GM21360 (cell line): ENCODE results near the gene LAMTOR4.
A peak's percentile ranks its signal among the peaks of the same experiment; 100 is the strongest.
"Not testable (repeated sequence)": the region's sequence is repeated elsewhere in the genome, so short reads cannot be mapped to it uniquely, and the experiment has no call there.

ENCODE experiments used
- ATAC-seq: cut with Tn5 transposase; IDR thresholded peaks from one replicate; pipeline ENCODE4 v1.9.1; 2021; ENCODE audit warnings: mild to moderate bottlenecking, moderate library complexity; ENCODE audit not compliant: unreplicated experiment

Gene LAMTOR4

DNA sequence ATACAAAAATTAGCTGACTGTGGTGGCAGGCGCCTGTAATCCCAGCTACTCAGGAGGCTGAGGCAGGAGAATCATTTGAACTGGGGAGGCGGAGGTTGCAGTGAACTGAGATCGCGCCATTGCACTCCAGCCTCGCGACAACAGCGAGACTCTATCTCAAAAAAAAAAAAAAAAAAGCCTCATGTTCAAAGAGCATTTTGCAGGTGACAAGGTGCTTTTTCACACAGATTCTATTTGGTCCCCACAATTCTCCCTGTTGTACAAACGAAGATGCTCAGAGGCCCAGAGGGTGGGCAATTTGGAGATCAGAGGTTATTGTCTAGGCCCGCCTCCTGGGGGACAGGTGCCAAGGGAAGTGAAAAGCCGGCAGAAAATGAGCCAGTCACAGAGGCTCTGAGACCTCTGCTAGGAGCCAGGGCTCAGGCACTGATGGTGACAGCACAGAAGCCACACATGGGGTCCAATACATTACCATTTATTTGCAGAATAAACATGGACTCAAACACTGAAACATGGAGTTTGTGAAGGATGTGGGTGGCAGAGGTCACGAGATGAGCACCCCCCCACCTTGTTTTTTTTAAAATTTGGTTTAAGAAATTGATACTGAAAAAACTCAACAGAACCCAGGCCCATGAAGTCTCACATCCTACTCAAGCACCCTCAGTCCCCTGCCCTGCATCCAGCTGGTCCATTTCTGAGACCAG, 20.6 kb downstream of the LAMTOR4 start:
- ATAC-seq: no peak

DNA sequence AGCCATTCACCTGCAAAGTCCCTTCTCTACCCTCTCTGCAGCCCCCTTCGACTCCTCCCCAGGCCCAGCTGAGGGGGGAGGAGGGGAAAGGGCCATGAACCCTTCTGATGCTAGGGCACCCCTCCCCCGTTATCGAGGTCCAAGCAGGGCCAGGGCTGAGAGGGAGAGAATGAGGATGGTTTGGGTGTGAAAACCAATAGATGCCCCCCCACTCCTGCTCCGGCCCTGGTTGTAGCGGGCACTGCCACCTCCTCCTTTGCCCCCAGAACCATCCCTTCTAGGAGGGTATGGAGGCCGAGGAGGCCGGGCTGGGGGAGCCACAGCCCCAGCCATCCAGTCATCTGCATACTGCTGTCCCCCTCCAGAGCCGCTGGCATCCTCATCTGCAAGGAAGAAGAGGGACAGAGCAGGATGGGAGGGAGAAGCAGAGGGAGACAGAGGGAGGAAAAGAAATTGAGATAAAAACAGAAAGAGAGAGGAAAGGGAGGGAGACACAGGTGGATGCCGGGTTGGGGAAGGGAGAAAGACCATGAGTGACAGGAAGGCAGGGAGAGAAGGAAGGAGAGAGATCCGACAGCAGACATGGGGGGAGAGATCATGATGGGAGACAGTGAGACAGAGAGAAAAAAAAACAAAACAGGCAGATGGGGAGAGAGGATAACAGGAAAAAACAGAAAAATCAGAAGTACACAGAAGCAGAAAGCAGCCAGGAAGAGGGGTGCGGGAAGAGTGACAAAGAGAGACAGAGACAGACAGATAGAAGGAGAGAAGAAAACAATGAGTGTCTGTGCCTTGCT, 21.6 kb downstream of the LAMTOR4 start:
- ATAC-seq: no peak

DNA sequence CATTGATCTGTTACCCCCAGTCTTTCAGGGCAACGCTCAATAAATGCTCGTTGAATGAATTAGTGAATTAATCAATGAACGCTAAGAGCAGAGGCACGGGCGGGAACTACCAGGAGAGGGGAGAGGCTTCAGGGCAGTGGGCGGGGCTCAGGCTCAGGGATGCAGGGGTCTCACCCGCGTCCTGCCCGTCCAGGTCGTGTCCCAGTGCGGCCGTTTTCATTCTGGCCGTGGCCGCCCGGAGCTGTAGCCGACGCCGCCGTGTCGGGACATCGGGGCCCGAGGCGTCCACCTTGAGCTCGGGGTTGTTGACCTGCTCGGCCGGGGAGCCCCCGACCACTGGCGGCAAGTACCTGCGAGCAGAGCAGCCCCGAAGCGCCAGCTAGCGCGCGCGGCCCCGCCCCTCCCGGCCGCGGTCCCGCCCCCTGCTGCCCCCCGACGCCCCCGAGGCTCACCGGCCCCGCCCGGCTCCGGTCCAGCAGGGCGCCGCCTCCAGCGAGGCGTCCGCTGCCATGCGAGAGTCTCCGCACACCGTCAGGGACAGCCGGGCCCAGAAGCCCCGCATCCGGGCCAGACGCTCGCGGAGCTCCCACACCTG, 22.5 kb downstream of the LAMTOR4 start:
- ATAC-seq: no peak

DNA sequence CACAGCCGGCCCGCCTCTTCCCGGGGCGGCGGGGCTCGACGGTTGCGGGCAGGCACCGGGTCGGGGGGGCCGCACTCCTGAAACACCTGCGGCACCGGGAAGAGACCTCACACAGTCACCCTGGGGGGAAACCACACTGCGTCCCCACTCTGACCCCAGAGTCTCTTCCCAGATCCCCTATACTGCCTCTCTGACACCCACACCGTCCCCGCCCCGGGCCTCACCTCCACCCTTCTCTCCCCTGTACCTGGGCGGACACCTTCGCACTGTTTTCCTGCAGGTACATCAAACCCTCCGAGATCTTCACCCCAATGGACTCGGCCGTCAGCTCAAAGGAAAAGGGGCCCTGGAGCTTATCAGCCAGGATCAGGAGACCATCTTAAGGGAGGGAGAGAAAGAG, 23.1 kb downstream of the LAMTOR4 start:
- ATAC-seq: no peak

DNA sequence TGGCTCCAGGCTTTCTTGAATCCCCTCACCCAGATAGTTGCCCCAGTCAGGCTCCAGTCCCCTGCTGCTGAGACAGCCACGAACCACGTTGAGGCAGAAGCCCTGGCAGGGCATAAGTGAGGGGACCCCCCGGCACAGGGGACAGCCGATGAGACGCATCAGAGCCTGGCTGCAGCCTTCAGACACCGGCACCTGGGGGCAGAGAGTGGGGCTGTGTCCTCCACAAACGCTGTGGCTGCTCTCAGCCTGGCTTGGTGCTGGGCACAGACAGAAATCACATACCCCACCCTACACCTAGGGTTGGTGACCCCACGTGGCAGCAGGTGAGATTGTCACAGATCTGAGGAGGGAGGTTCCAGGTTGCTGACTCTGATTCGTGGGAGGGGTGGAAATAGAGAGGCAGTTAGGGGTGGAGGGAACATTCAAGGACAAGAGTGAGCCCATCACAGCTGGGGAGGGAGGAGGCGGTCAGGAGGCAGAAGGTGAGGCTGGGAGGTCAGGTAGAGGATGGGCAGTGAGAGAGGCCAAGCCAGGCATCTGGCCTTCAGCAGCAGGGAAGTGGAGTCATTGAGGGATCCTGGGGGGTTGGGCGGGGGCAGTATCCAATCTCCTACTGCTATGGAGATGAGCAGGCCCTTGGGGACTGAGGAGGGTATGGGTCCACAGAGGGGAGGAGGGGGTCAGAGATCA, 25.2 kb downstream of the LAMTOR4 start:
- ATAC-seq: no peak

DNA sequence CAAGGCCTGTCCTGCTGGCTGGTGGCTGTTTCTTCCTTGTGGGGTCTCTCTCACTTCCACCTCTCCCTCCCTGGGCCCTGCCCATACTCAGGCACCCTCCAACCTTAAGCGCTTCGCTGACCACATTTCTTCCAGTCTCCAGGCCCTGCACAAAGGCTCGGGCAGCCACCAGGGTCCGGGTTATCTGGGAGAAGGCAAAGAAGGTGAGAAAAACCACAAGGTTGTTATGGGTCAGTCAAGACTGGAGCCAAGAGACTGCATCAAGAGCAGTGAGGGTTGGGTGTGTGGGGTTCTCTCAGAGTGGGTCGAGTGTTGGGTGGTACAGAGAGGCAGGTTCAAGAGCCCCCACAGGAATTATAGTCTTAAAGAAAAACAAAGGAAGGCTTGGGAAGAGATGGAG, 25.9 kb downstream of the LAMTOR4 start:
- no peak for ATAC-seq

DNA sequence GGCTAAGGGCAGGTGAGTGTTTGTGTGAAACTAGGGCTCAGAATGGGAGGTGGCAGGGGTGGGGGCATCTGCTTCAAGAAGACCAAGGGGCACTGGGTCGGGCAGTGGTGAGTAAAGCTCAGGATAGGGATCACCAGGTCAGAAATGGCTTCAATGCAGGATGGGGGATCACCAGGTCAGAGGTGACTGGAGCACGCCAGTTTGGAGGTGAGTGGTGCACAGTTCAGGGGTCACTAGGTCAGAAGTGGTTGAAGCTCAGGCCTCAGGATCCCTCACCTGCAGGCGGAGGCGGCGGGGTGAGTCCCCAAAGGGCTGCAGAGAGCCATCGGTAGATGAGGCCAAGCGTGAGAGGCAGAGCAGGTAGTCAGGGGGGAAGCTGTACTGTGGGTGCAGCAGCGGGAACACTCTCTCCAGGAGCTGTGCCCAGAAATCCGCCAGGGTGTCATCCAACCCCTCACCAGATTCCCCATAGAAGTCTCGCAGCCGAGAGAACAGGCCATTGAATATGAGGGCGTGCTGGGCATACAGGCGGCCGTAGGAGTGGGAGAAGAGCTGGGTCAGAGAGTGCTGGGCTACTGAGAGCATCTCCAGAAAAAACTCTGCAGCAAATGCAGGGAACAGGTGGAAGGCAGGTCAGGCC, 26.7 kb downstream of the LAMTOR4 start:
- no peak for ATAC-seq

DNA sequence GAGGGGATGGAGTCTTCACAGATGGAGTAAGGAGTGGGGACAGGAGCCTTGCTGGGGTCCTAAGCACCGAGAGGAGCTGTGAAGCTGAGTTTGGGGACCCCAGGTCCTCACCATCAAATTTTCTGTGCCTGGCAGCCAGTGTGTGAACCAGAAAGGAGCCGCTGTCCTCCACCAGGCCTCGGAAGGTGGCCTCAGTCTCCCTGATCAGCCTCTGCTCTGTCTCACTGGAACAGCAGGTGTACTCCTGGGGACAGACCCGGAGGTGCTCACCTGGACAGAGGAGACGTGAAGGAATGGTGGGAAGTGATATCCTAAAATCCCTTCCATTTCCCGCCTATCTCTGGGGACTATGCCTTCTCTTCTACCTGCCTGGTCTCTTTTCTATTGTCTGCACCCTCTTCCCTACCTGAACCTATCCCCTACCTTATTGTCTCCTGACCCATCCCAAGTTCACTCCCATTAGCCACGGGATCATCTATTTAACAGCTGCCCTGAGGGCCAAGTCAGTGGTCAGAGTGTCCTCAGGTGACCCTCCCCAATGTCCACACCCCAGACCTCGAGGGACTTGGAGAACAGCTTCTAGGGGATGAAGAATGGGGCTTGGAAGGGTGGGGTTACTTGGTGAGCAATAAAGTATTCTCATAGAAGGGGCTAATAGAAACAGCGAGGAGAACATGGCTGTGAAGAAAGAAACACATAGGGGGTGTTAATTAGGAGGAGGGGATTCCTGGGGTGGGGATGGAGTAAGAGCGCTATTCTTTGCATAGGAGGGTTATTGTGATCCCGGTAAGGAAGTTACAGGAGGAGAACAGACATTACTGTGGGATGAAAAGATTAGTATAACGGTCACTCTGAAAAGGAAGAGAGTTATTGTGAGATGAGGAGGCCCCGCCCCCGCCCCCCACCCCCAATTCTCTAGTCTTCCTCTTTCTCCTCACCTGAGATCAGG, 27.7 kb downstream of the LAMTOR4 start:
- ATAC-seq: no peak

DNA sequence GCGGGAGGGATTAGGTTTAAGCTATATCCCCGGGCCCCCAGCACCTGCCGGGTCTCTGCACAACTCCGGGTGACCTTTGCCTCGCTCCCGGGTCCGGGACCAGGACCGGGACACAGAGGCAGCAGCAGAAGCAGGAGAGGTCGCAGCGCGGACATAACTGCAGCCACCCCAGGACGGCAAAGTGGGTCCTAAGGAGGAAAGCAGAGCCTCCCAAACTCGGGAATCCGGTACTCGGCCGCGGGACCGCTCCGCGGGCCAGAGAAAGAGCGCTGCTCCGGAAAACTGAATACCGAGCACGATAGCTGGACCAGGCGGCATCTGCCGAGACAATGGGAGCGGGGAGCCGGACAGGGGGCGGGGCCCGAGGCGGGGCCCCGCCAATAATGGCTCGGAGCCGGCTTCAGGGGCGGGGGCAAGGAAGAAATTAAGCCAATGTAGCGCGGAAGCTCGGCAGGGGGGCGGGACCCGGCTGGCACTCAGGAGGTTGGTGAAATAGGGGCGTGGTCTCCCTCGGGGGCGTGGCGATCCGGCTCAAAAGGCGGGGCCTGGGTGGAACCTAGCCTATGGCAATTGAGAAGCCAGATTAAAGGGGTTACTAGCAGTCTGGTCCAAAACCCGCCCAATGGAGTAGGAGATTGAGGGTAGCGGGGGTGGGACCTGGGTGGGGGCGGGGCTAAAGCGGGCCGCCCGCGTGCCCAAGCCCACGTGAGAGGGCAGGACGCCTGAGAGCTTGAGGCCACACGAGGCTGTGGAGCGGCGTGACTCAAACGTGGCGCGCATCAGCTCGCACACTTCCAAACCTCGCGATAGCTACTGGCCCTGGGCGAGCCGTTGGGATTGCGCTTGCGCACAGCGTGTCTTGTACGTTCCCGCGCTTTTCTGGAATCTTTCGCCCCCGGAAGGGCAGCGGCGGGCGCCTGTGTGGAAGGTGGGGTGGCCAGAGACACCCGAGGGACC, 28.6 kb downstream of the LAMTOR4 start, which contains the start of the genes GPC2 and STAG3:
Gene GPC2, minus strand, starts transcription at position 337 of the 957 bp plus-strand sequence. Its CDS starts 182 bp downstream, at position 155.
Gene STAG3, plus strand, starts transcription at position 874 of the 957 bp plus-strand sequence. CDS start 2,639 bp downstream, outside the sequence.
- ATAC-seq: peak; percentile 77

DNA sequence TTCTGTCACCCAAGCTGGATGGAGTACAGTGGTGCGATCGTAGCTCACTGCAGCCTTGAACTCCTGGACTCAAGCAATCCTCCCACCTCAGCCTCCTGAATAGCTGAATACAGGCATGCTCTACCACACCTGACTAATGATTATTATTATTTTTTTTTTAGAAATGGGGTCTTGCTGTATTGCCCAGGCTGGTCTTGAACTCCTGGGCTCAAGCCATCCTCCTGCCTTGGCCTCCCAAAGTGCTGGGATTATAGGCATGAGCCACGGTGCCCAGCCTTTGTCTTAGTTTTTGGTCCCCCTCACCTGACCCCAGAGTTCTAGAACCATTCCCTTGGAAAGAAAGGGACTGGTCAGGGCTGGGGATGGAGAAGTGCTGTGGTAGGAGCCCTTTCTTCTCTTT, 31.4 kb downstream of the LAMTOR4 start:
- not testable (repeated sequence) for ATAC-seq

DNA sequence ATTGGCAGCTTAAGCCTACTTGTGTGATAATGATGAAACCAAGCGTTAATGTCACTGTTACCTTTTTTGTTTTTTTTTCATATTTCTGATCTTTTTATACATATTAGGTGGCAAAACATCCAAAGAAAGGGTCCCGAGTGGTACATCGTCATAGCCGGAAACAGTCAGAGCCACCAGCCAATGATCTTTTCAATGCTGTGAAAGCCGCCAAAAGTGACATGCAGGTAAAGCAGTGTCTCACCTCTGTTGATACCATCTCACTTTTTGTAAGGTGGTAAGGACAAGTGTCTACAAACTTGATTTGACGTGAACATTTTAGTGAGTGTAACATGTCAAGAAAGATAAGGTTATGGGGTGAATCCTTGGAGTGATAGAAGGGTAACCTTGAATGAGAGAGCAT, 33.9 kb downstream of the LAMTOR4 start:
- ATAC-seq: not testable (repeated sequence)

DNA sequence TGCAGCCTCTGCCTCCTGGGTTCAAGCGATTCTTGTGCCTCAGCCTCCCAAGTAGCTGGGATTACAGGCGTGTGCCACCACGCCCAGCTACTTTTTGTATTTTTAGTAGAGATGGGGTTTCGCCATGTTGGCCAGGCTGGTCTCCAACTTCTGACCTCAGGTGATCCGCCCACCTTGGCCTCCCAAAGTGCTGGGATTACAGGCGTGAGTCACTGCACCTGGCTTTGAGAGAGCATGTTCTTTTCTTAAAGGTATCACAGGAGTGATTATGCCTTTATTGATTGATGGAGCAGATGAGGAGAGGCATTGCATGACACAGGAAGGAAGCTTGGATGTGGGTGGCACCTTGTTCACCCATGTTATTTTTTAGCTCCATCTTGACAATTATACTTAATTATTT, 34.4 kb downstream of the LAMTOR4 start:
- ATAC-seq: not testable (repeated sequence)

DNA sequence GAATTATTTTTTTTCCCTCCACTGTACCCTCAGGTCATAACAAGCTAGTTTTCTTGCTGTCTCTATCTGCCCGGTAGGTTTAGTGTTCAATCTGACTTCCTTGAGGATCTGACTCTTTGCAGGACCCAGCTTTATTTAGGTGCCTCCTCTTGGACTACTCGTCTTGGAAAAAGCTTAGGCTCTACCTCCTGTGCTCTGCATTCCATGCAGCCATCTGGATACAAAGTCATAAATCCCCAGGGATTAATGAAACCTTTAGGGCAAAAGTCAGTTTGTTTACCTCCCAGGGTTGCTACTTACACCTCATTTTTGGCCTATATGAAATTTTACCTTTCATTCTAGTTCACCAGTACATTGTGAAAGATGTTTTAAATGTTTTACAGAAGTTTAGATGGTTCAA, 37.0 kb downstream of the LAMTOR4 start:
- no peak for ATAC-seq

DNA sequence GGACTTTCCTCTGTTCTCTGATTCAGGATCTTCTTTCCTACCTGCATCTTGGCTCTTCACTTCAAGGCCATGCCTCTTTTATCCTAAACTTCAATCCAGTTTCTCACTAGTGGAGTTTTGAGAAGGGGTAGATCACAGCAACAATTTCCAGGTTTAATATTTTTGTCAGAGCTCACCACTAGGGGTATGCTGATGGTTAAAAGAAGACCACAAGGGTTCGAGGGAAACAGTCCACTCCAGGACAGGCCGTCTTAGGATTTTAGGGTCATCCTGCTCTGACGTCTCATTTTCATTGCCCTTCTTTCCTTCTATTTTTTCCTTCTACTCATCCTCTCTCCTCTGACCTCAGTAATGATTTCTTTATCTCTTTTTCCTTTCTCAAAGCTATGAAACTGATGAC, 40.3 kb downstream of the LAMTOR4 start:
- no peak for ATAC-seq

DNA sequence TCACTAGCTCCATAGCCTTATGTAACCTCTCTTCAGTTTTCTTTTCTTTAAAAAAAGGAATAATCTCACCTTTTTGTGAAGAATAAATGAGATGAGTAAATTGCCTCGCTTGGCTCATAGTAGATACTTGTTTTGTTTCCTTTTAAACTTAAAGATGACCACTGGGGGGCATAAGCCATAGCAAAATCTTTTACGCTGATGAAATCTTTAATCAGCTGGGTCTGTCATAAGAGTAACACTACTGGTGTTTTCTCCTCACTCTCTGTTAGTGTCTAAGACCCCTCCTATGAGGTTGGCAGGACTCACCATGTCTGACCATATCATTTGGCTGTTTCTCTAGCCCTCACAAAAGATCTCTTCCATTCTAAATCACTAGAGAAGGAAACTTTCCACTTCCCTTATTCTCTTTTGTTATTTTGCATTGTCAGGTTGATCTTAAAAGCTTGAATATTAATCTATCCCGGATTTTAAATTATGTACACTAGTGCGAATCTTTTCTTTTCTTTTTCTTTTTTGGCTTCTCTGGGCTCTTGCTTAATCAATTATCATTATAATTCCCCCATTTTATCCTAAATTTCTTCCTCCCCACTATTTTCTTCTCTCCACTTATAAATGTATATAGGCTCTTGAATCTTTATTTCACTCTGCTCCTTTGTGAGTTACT, 41.5 kb downstream of the LAMTOR4 start:
- no peak for ATAC-seq

DNA sequence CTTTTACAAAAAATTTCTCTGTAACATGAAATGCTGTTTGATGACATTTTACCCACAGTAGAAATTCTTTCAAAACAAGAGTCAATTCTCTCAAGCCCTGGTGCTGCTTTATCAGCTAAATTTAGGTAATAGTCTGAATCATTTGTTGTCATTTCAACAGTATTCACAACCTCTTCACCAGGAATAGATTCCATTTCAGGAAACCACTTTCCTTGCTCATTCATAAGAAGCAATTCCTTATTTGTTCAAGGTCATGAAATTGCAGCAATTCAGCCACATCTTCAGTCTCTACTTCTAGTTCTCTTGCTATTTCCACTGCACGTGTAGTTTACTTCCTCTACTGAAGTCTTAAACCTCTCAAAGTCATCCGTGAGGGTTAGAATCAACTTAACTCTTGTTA, 43.1 kb downstream of the LAMTOR4 start:
- no peak for ATAC-seq

DNA sequence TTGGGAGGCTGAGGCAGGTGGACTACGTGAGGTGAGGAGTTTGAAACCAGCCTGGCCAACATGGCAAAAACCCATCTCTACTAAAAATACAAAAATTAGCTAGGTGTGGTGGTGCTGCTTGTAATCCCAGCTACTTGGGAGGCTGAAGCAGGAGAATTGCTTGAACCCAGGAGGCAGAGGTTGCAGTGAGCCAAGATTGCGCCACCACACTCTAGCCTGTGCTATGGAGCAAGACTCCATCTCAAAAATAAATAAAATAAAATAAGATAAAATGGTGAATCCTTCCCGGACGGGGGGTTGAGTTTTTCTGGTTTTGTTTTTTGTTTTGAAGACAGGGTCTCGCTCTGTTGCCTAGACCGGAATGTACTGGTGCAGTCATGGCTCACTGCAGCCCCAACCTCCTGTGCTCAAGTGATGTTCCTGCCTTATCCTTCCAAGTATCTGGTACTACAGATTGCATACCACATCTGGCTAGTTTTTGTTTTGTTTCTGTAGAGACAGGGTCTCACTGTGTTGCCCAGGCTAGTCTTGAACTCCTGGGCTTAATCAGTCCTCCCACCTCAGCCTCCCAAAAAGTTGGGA, 43.7 kb downstream of the LAMTOR4 start:
- ATAC-seq: not testable (repeated sequence)

DNA sequence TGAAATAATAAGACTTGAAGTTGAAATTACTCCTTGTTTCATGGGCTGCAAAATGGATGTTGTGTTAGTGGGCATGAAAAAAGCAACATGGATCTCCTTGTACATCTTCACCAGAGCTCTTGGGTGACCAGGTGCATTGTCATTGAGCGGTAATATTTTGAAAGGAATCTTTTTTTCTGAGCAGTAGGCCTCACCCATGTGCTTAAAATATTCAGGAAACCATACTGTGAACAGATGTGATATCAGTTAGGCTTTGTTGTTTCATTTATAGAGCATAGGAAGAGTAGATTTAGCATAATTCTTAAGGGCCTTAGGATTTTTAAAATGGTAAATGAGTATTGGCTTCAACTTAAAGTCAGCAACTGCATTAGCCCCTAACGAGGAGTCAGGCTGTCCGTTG, 44.3 kb downstream of the LAMTOR4 start:
- ATAC-seq: no peak
